ENCODE results near the gene AFAP1. TPM values are rescaled to one million over a fixed set of nuclear protein-coding genes. Genes with fewer than 3 reads are reported as not detected.

AFAP1 gene
- total RNA-seq, 1 donor = under 0.01 TPM

GRCh38 chr4:7732263-7732662 lies 207.4 kb downstream of the AFAP1 start:
- no peak for DNase-seq (ENCODE audit: low read depth in 2 of 3, low spot score in 2 of 3)

GRCh38 chr4:7731437-7731836 lies 208.2 kb downstream of the AFAP1 start:
- DNase-seq (ENCODE audit: low read depth in 2 of 3, low spot score in 2 of 3) = no peak

GRCh38 chr4:7727749-7728148 lies 211.9 kb downstream of the AFAP1 start:
- DNase-seq (ENCODE audit: low read depth in 2 of 3, low spot score in 2 of 3) = no peak

- DNase-seq (ENCODE audit: low read depth in 2 of 3, low spot score in 2 of 3) = no peak
Observed at GRCh38 chr4:7726665-7727413, 212.8 kb downstream of the AFAP1 start.

GRCh38 chr4:7725951-7726350 lies 213.7 kb downstream of the AFAP1 start:
- DNase-seq (ENCODE audit: low read depth in 2 of 3, low spot score in 2 of 3) = no peak

GRCh38 chr4:7723625-7724024 lies 216.0 kb downstream of the AFAP1 start:
- DNase-seq (ENCODE audit: low read depth in 2 of 3, low spot score in 2 of 3) = no peak

GRCh38 chr4:7722766-7723387 lies 216.8 kb downstream of the AFAP1 start:
- DNase-seq (ENCODE audit: low read depth in 2 of 3, low spot score in 2 of 3) = peak in 1 of 3 donors; percentile 5

- DNase-seq (ENCODE audit: low read depth in 2 of 3, low spot score in 2 of 3) = no peak
Observed at GRCh38 chr4:7721984-7722551, 217.6 kb downstream of the AFAP1 start.

- peak; percentile 9 to 58 (median 44) for DNase-seq (ENCODE audit: low read depth in 2 of 3, low spot score in 2 of 3)
Observed at GRCh38 chr4:7719354-7720174, 220.1 kb downstream of the AFAP1 start.

- DNase-seq (ENCODE audit: low read depth in 2 of 3, low spot score in 2 of 3) = no peak
Observed at GRCh38 chr4:7717946-7718490, 221.6 kb downstream of the AFAP1 start.

GRCh38 chr4:7717161-7717560 lies 222.5 kb downstream of the AFAP1 start:
- DNase-seq (ENCODE audit: low read depth in 2 of 3, low spot score in 2 of 3) = no peak

GRCh38 chr4:7716010-7716721 lies 223.5 kb downstream of the AFAP1 start:
- DNase-seq (ENCODE audit: low read depth in 2 of 3, low spot score in 2 of 3) = no peak

GRCh38 chr4:7715271-7716009 lies 224.2 kb downstream of the AFAP1 start:
- DNase-seq (ENCODE audit: low read depth in 2 of 3, low spot score in 2 of 3) = no peak

- DNase-seq (ENCODE audit: low read depth in 2 of 3, low spot score in 2 of 3) = no peak
Observed at GRCh38 chr4:7714738-7715137, 224.9 kb downstream of the AFAP1 start.

- no peak for DNase-seq (ENCODE audit: low read depth in 2 of 3, low spot score in 2 of 3)
Observed at GRCh38 chr4:7714176-7714575, 225.5 kb downstream of the AFAP1 start.

- no peak for DNase-seq (ENCODE audit: low read depth in 2 of 3, low spot score in 2 of 3)
Observed at GRCh38 chr4:7713757-7714156, 225.9 kb downstream of the AFAP1 start.

- no peak for DNase-seq (ENCODE audit: low read depth in 2 of 3, low spot score in 2 of 3)
Observed at GRCh38 chr4:7712021-7712671, 227.5 kb downstream of the AFAP1 start.

- no peak for DNase-seq (ENCODE audit: low read depth in 2 of 3, low spot score in 2 of 3)
Observed at GRCh38 chr4:7711307-7711963, 228.2 kb downstream of the AFAP1 start.

All from hematopoietic multipotent progenitor cell (in vitro differentiated cells).